ENCODE data around the gene CROCC2.
A peak's percentile ranks its signal among the peaks of the same experiment; 100 is the strongest.

Gene CROCC2

GRCh38 chr2:240905176-240905781 lies 857 bp upstream of the CROCC2 start:
- DNase-seq (ENCODE audit: low read depth in 3 of 3), result no peak

- DNase-seq (ENCODE audit: low read depth in 3 of 3), result no peak
These were observed 915 bp downstream of the CROCC2 start for GRCh38 chr2:240906911-240907590.

DNA sequence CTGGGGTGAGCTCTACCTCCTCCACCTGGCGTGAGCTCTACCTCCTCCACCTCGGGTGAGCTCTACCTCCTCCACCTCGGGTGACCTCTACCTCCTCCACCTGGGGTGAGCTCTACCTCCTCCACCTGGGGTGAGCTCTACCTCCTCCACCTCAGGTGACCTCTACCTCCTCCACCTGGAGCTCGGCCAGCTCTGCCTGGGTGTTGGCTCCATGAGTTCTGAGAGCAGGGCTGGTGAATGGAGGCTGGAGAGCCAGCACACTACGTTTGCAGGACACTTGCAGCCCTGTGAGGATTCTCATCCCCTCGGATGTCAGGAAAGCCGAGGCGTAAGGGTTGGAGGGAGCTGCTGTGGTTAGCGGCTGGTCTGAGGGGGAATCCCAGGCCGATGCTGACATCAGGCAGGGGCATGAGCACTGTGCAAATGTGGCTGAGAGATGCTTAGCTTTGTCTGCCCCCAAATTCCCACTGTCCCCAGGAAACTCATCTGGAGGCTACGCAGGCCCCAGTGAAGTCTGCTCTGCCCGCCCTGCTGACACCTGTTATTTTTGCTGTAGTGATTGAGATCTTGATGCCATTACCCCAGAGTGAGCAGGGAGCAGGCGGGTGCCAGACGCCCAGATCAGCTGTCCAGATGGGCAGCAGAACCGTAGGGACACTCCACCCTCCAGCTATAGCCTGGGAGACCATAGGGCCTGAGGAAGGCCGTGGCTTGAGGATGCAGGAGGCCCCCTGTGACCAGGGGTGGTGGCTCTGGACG lies 3.3 kb downstream of the CROCC2 start:
- DNase-seq (ENCODE audit: low read depth in 3 of 3), result no peak

DNA sequence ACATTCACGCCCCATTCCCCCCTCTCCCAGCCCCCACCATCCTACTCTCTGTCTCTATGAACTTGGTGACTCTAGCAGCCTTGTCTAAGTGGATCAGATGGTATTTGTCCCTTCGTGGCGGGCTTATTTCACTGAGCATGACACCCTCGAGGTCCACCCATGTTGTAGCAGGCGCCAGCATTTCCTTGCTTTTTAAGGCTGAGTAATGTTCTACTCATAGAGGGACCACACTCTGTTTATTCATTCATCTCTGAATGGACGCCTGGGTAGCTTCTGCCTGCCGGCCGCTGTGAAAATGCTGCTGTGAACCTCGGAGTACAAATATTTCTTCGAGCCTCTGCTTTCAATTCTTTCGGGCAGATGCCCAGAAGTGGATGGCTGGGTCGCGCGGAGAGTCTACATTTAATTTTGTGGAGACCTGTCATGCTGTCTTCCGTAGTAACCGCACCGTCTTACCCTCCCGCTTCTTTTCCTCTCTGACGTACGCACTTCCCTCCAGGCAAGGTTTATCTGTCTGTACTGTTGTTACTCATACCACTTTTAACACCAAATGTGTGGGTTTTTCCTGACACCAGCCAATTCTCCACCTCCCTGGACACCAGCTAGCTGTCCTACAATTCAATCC lies 5.6 kb downstream of the CROCC2 start:
- DNase-seq (ENCODE audit: low read depth in 3 of 3), result no peak

DNA sequence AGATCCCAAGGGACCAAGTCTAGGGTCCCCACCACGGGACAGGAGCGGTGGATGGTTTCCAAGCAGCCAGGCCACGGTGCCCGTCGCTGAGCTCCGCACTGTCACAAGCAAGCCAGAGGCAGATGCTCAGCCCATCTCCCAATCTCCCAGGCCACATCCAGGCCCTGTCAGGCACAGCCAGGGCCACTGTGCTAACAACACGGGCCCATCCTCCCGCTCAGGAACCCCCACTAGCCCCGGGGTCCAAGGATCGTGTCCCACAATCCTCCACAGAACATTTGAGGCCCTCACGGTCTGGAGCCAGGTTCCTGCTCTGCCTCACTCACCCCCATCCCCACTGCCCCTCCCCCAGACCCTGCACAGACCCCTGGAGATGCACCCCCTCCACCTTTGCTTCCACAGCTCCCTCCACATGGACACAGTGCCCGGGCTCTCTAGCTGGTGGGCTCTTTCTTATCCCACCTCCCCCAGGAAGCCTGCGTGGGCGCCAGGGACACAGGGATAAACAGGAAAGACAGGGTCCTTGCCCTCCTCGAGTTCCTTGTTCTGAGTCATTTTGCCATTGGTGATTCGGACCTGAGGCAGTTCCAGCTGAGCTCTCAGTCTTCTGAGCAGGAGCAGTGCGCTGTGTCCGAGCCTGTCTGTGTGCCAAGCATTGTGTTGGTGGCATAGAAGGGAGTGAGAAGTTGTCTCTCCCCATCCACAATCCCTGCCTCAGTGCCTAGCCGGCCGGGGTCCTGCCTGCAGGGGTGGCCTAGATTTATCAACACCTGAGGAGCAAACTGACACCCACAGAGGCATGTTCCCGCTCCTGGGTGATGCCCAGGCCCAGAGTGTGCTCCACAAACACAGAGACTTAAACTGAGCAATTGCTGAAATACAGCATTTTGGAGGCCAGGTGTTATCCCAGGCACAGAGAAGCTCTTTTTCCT lies 7.0 kb downstream of the CROCC2 start:
- DNase-seq (ENCODE audit: low read depth in 3 of 3), result no peak

GRCh38 chr2:240913810-240914644 lies 7.9 kb downstream of the CROCC2 start:
- peak; percentile 27 to 62 (median 31) for DNase-seq (ENCODE audit: low read depth in 3 of 3)

DNA sequence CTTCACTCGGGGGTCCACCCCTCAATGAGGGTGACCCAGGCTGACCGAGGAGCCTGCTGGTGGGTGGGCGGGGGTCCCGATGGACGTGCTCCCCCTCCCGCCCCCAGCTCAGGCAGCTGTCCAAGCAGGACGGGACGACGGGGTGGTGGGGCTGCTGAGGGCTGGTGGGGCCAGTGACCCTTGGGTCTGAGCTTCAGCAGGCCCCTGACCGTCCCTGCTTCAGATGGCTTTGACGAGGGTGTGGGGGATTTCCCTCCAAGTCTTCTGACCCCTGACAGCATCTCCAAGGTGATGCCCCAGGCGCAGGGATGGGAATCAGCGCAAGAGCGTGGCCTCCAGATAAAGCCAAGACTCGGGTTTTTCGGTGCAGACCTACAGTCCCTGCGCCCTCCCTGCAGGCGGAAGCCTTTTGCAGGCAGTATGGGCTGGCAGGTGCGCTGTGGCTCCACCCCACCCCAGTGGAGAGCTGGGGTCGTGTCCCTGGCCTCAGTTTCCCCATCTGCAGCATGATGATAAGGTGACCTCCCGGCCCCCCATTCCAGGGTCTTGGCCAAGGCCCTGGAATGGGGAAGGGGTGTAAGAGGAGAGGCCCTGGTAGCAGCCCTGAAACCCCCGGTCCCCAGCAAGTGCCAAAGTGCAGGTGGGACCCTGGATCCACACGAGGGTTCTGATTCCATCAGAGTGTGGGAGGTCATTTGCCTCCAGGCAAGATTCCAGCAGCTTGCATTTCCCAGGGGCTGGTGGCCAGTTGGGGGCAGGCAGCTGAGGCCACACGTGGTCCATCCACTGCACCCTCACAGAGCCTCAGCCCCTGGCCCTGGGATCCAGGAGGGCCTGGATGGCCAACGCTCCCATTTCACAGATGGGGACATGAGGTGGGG lies 8.7 kb downstream of the CROCC2 start:
- no peak for DNase-seq (ENCODE audit: low read depth in 3 of 3)

GRCh38 chr2:240915526-240916341 lies 9.6 kb downstream of the CROCC2 start:
- DNase-seq (ENCODE audit: low read depth in 3 of 3), result no peak

- DNase-seq (ENCODE audit: low read depth in 3 of 3), result no peak
These were observed 10.5 kb downstream of the CROCC2 start for GRCh38 chr2:240916571-240917008.

- DNase-seq (ENCODE audit: low read depth in 3 of 3), result no peak
These were observed 11.0 kb downstream of the CROCC2 start for GRCh38 chr2:240917009-240917683.

- DNase-seq (ENCODE audit: low read depth in 3 of 3), result no peak
These were observed 11.6 kb downstream of the CROCC2 start for GRCh38 chr2:240917684-240918257.

GRCh38 chr2:240918258-240919091 lies 12.3 kb downstream of the CROCC2 start:
- no peak for DNase-seq (ENCODE audit: low read depth in 3 of 3)

DNA sequence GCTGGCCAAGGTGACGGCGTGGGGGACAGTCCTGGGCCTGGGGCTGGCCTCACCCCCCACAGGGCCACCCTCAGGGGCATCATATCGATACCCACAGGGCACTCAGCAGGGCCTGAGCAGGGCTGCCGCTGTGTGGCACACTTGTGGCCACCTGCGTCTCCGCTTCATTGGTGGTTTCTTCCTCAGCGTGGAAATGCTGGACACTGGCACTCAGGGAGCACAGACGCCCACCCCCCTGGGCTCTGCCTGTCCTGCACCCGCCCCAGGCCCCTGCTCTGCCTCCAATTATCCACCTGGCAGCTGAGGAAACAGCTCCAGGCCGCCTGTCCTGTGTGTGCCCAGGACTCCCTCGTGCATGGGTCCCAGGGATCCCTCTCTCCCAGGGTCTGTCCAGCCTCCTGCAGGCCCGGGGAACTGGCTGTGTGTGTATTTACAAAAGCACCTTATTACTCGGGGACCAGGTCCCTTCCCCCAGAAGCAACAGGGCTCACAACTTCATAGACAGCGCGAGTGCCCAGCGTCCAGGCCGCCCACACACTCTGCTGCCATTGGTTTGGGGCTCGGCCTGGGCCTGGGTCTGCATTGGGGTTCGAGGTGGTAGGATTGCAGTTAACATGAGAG lies 13.1 kb downstream of the CROCC2 start:
- DNase-seq (ENCODE audit: low read depth in 3 of 3), result no peak

DNA sequence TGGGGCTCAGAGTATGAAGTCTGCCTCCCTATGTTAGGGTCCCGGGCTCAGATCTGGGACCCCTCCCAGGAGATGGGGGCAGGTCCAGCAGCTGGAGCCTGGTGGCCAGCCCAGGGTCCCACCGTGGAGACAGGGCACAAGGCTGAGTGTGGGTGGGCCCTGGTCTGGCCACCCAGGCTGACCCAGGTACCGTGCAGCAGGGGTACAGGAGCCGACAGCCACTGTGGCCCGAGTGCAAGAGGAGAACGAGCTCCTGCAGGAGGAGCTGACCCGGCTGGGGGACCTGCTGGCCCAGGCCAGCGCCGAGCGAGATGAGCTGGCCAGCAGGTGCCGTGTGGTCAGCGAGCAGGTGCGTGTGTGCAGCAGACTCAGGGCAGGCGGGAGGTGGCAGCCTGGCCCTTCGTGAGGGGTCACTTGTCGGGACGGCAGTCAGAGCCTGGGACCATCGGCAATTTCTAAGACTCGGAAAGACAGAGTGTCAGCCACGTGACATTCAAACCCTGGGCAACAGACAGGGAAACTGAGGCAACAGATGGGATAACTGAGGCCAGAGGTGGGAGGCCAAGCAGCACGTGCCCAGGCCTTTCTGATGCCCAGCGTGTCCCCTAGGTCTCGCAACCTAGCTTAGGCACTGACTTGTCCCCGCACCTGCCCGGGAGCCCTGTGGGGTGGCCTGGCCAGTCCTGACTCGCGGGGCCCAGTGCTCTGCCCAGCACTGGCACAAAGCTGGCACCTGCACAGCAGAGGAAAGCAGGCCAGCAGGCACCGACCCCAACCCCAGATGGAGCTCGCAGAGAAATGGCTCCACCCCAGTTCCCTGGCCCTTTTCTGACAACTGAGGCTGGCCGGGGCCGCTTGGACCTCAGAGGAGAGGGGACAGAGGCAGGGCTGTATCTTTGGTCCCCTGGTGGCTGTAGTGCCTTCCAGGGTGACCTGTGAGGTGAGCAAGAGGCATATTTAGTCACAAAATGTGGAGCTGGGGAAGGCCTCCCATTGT lies 13.9 kb downstream of the CROCC2 start:
- no peak for DNase-seq (ENCODE audit: low read depth in 3 of 3)

DNA sequence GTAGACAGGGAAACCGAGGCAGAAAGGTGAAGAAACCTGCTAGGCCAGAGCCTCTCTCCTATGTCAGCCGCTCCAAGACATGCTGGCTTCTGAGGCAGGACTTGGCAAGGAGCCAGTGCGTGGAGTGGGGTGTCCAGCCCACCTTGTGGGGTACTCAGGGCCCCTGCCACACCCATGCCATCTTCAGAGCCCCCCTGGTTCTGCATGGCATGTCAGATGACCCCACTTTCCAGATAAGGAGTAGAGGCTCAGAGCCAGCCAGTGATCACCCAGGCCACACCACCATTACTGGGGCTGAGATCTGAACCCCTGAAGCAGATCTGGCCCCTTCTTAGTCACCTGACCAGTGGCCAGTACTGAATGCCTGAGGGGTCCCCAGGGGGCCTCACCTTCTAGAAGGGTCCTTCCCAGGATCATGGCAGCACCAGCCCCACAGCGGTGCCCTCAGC lies 14.7 kb downstream of the CROCC2 start:
- DNase-seq (ENCODE audit: low read depth in 3 of 3), result no peak
